NCI-H774 (cell line): Measurements from ENCODE around the gene CNNM3.

Source experiments
- DNase-seq: peaks from one replicate; lab custom pipeline; 2025; lab: John Stamatoyannopoulos, UW

Gene CNNM3

GRCh38 chr2:96878171-96878570 is 62.1 kb downstream of the CNNM3 start:
- DNase-seq, result no peak

- DNase-seq, result no peak
Measured at GRCh38 chr2:96878796-96879544, 62.9 kb downstream of the CNNM3 start.

- DNase-seq, result no peak
Measured at GRCh38 chr2:96879545-96880040, 63.5 kb downstream of the CNNM3 start.

GRCh38 chr2:96880891-96881273 is 64.8 kb downstream of the CNNM3 start:
- no peak for DNase-seq

- DNase-seq, result no peak
Measured at GRCh38 chr2:96881349-96882195, 65.5 kb downstream of the CNNM3 start.

GRCh38 chr2:96882230-96882629 is 66.2 kb downstream of the CNNM3 start:
- DNase-seq, result no peak

GRCh38 chr2:96882906-96883305 is 66.8 kb downstream of the CNNM3 start:
- DNase-seq, result no peak

GRCh38 chr2:96883306-96883705 is 67.2 kb downstream of the CNNM3 start:
- DNase-seq, result no peak
